ENCODE results near the gene STOML1.

DNA sequence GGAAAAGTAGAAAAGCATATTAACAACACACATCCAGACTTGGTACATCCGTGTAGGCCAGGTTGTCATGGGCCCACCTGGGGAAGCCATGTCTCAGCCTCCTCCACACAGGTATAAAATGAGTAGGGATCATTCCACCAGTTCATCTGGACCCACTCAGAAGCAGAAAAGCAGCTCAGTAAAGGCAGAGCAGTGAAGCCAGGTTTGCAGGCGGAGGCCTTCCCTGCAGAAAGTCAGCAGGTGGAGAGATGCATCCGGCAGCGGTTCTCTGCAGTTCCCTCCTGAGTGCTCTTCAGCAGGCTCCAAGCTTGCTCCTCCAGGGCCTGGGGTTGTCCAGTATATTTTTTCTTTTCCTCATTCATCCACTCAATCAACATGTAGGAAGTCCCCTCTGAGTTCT lies 43.7 kb downstream of the STOML1 start:
- TF ChIP-seq, protein P1, sequence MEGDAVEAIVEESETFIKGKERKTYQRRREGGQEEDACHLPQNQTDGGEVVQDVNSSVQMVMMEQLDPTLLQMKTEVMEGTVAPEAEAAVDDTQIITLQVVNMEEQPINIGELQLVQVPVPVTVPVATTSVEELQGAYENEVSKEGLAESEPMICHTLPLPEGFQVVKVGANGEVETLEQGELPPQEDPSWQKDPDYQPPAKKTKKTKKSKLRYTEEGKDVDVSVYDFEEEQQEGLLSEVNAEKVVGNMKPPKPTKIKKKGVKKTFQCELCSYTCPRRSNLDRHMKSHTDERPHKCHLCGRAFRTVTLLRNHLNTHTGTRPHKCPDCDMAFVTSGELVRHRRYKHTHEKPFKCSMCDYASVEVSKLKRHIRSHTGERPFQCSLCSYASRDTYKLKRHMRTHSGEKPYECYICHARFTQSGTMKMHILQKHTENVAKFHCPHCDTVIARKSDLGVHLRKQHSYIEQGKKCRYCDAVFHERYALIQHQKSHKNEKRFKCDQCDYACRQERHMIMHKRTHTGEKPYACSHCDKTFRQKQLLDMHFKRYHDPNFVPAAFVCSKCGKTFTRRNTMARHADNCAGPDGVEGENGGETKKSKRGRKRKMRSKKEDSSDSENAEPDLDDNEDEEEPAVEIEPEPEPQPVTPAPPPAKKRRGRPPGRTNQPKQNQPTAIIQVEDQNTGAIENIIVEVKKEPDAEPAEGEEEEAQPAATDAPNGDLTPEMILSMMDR (IDR thresholded peaks at IDR 0.05; ENCODE audit: poor library complexity), result no peak
- no peak for TF ChIP-seq EZH2 (IDR thresholded peaks at IDR 0.05; ENCODE audit: borderline replicate concordance)
- no peak for TF ChIP-seq EZH2phosphoT487 (IDR thresholded peaks at IDR 0.05; ENCODE audit: low read depth, severe bottlenecking, unreplicated experiment)
